DMS153 treated with DMSO at 0.1 percent for 48 hours (cell line): Measurements from ENCODE around the gene SSPN.

Source experiments
- DNase-seq: peaks from one replicate; lab custom pipeline; 2025; ENCODE audit not compliant: unreplicated experiment; lab: John Stamatoyannopoulos, UW

Gene SSPN

GRCh38 chr12:26185532-26186320 lies 9.6 kb upstream of the SSPN start:
- no peak for DNase-seq

DNA sequence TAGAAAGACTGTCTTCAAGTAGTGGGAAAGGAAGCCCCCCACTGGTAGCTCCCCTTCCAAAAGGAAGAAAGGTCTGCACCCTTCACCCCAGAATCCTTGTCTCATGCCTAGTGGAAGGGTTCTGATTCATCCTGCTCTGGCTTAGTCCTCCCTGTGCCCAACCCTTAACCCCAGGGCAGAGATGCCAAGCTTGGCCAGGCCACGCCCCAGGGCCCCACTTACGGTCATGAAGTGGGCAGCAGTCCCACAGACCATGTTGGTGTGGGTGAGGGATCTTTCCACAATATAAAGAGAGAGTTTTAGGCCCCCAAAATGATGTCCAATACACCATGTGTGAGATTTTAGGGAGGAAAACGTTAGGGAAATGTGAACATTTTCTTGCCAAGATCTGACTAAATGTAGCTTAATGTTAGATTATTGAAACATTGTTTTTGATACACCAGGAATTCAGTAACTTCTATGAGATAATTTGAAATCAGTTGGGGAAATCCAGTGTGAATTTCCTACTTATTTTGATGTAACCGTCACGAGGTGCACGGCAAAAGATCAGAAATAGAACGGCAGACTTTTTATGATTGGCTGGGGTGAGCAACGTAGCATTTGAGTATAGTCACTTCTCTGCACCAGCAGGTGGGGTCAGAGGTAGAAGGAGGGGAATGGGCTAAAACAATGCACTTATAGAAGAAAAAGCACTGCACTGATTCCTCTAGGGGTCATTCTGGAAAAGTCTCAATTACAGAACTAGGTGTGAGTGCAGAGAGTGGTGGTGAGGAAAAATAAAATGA lies 8.2 kb upstream of the SSPN start:
- no peak for DNase-seq

DNA sequence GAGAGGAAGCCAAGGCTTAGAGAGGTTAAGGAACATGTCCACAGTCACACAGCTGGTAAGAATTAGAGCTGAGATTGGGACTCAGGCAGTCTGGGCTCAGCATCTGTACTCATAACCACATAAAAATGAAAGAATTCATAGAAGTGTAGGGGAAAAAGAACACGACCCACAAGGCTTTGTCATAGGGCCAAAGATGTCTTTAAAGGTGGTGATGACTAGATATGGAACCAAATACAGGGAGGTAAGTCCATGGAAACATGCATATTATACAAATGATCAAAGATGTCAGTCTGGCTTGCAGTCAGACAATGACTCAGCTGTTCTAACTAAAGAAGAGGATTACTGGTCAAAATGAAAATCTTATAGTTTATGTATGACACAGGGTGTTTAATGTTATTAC lies 7.2 kb upstream of the SSPN start:
- DNase-seq = no peak

- DNase-seq = no peak
These were observed 6.7 kb upstream of the SSPN start for GRCh38 chr12:26188641-26189040.

GRCh38 chr12:26192142-26192541 lies 3.2 kb upstream of the SSPN start:
- DNase-seq = no peak

GRCh38 chr12:26193539-26193938 lies 1.8 kb upstream of the SSPN start:
- DNase-seq = no peak

- no peak for DNase-seq
These were observed 458 bp downstream of the SSPN start for GRCh38 chr12:26195641-26196420.

DNA sequence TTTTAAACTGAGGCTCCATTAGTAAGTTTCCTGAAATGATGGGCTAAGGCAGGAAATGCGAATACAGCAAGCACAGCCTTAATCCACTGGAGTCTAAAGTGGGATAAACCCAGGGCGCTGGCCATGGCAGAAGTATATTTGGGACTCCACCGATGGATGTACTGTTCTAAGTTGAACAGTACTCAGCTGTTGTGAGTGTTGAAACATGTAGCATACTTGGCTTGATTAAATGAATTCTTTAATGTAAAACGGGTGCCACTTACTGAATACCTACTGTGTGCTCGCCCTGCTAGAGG lies 996 bp downstream of the SSPN start:
- DNase-seq = no peak

GRCh38 chr12:26197832-26198231 lies 2.5 kb downstream of the SSPN start:
- no peak for DNase-seq

DNA sequence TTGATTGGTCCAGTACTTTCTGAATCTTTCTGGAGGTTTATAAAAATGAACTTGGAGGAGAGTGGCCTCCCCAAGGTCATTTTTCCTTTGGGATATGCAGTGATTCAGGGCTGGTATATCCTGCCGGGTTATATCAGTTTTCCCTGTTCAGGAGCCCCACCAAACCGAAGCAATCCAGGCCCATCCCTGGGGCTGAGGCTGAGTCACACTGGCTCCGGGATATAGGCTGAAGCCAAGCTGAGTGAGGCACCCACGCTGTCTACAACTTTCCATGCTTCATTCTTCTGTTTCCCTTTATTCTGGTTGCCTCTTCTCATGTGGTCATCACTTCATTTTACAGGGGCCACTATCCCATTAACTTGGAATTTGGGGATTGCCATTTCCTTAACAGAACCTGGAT lies 3.4 kb downstream of the SSPN start:
- DNase-seq = no peak

GRCh38 chr12:26203167-26203780 lies 7.9 kb downstream of the SSPN start:
- DNase-seq = no peak

DNA sequence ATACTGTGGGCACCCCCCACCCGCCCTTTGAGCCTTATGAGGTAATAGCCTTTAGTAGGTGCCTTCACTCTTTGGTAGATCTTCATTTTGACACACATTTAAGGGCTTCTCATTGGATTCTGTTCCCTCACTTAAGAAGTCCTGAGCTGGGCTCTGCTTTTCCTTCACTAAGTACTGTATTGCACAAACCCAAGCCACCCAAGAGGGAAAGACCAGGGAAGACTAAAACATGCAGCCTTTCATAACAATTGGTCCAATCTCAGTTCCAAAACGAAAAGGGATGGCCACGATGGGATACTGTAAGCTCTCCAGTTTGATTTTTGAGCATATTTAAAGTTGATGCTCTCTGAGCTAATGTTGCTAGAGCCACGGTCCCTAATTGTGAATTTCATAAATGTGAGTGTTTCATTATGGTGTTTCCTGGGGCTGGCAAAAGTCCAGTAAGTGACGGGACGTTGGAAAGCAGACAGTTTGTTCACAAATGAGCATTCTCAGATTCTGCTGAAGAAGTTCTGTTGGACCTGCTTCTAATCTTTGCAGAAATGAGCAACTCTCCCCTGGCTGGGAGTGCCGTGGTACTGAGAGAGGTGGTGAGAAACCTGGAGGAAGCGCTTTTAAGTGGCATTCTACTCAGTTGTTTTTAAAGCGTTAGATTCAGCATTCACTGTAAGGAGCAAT lies 9.4 kb downstream of the SSPN start:
- DNase-seq = no peak

DNA sequence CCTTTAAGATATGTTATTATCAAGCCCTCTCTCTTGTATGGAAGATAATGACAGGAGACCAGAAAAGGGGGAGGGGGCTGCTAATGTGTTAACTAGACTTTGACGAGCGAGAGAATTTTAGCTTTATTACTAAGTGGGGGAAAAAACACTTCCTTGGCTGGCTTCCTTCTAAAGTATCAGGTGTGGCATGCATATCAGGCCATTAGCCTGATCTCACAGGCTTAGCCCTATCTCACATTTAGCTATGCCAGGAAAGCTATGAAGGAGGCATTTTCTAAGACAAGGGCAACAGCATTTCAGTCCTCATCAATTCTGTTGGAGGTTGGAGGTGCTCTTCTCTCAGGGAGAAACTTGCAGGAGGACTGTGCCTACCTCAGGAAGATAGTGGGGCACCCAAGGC lies 9.9 kb downstream of the SSPN start:
- no peak for DNase-seq

DNA sequence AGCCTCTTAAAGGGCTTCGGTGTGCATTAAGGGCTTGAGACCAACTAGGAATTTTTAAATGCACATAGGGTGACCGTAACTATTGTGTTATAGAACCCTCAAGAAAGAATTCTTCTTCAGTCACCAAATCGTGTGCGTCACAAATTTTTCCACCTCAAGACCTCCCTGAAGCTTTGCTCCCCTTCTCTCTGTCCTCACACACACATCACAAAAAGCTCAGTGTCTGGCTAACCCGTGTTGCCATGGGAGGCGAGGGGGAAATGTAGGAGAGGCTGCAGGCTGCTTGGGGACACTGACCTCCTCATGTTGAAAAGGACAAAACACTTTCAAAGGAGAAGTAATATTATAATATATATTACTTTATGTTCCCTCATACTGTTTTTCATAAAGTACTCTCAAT lies 10.6 kb downstream of the SSPN start:
- DNase-seq = no peak

GRCh38 chr12:26211331-26211730 lies 16.0 kb downstream of the SSPN start:
- no peak for DNase-seq

DNA sequence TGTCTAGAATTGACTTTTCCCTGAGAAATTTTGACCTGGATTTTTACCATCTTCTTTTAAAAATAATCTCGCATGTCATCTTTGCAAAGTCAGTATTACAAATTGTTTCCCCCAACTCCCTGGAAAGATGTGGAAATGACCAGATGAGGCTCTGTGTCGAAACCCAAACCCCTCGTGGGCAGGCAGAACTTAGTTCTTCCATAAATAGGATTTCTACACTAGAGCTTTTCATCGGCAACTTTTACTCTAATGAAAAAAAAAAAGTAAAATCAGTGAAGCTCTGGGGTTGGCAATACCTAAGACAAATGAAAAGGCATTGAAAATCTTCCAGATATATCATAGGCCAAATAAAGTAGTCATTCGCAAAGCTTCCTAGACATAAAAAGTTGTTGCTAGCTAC lies 17.0 kb downstream of the SSPN start:
- no peak for DNase-seq

- no peak for DNase-seq
These were observed 17.6 kb downstream of the SSPN start for GRCh38 chr12:26212988-26213387.

GRCh38 chr12:26214121-26214520 lies 18.7 kb downstream of the SSPN start:
- no peak for DNase-seq

DNA sequence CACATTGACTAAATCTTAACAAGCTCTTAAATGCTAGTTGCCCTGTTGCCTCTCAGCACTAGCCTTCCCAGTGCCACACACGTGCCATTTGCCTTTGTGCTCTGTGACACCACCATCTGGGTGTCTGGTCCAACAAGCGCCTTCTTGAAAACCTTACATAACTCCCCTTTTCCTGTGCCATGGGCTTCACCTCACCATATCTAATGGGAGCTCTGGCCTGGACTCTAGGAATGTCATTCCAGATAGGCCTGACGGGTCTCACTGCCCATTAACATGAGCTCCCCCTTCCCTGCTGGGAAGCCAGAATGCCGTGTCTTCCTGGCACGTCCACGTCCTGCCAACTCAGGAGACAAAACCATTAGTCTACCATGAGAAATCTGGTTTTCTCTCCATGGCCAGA lies 24.4 kb downstream of the SSPN start:
- DNase-seq = no peak

DNA sequence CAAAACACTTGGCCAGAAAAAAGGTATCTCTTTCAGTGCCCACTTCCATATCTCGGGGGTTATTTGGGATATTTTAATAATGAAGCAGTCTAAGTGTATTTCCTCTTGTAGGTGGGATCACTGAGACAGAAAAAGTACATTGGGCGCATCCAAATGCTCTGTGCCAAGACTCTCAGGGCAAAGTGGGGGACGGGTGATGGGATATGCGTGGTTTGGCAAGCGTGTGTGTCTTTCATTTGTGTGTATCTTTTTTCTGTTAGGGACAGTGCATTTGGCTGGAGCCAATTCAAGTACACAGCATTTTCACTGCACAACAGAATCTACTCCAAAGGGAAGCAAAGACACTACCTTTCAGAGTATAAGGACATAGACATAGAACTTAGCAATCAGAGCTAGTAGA lies 29.3 kb downstream of the SSPN start:
- DNase-seq = no peak

DNA sequence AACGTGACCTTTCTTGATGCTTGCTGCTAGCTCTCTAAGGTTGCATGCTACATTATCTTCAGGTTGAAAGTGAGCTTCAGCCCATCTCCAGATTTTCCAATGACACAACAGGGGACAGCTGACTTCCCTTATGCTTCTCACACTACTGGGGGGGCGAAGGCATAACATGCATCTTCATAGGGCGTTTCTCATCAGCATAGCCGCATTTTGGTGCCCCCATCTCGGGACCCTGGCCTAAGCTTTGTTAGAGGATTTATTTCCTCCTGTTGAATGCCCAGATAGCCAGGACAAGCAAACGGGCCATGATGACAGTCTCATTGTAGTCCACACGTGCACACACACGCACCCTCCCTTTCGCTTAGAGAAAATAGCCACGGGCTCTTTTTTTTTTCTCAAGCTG lies 30.7 kb downstream of the SSPN start:
- DNase-seq = no peak
